Astrocyte (in vitro differentiated cells and primary cell): ENCODE measurements around the gene SHROOM3. TPM values are rescaled to one million over a fixed set of nuclear protein-coding genes. Genes with fewer than 3 reads are reported as not detected.

ENCODE experiments used
- DNase-seq: peaks from one replicate; pipeline ENCODE4 v3.0.0-alpha.2; 2010; ENCODE audit warnings: low read depth
- FAIRE-seq: peaks from 2 replicates; lab custom pipeline; 2011; peaks lifted over from hg19 to GRCh38; lab: Jason Lieb, UNC
- H2AFZ ChIP-seq: 2 replicates; pipeline ENCODE4 v1.6.0; 2012; ENCODE audit warnings: low read depth, low read length, inconsistent platforms
- H3K27ac ChIP-seq: 2 replicates; pipeline ENCODE4 v1.5.1; 2011; ENCODE audit warnings: low read depth, low read length, inconsistent platforms
- H3K27me3 ChIP-seq: 2 replicates; pipeline ENCODE4 v1.6.0; 2011; ENCODE audit warnings: low read length, inconsistent platforms; ENCODE audit not compliant: insufficient read depth
- H3K36me3 ChIP-seq: 2 replicates; pipeline ENCODE4 v1.5.1; 2011; ENCODE audit warnings: low read length, inconsistent platforms; ENCODE audit not compliant: insufficient read depth
- H3K4me1 ChIP-seq: 2 replicates; pipeline ENCODE4 v1.5.1; 2011; ENCODE audit warnings: low read length, inconsistent platforms; ENCODE audit not compliant: insufficient read depth
- H3K4me2 ChIP-seq: 2 replicates; pipeline ENCODE4 v1.6.0; 2012; ENCODE audit warnings: low read length, inconsistent platforms
- H3K4me3 ChIP-seq: 2 replicates; pipeline ENCODE4 v1.5.1; 2011; ENCODE audit warnings: low read depth, mild to moderate bottlenecking, low read length, inconsistent platforms; ENCODE audit not compliant: insufficient read depth
- H3K79me2 ChIP-seq: 2 replicates; pipeline ENCODE4 v1.6.0; 2012; ENCODE audit warnings: mild to moderate bottlenecking, low read length, inconsistent platforms; ENCODE audit not compliant: insufficient read depth
- H3K9ac ChIP-seq: 2 replicates; pipeline ENCODE4 v1.6.0; 2012; ENCODE audit warnings: mild to moderate bottlenecking, low read length, inconsistent platforms
- H3K9me3 ChIP-seq: 2 replicates; pipeline ENCODE4 v1.5.1; 2012; ENCODE audit warnings: low read depth, mild to moderate bottlenecking, low read length, inconsistent platforms; ENCODE audit not compliant: insufficient read depth
- H4K20me1 ChIP-seq: 2 replicates; pipeline ENCODE4 v1.6.0; 2012; ENCODE audit warnings: low read length, inconsistent platforms; ENCODE audit not compliant: insufficient read depth
- H3K27ac Mint-ChIP-seq: one replicate; pipeline ENCODE4 v1.8.0; 2021; ENCODE audit warnings: mild to moderate bottlenecking, mixed read lengths; ENCODE audit not compliant: unreplicated experiment
- H3K27me3 Mint-ChIP-seq: one replicate; pipeline ENCODE4 v1.8.0; 2021; ENCODE audit warnings: low read depth, mixed read lengths; ENCODE audit not compliant: unreplicated experiment
- H3K36me3 Mint-ChIP-seq: one replicate; pipeline ENCODE4 v1.8.0; 2021; ENCODE audit warnings: low read depth, mixed read lengths; ENCODE audit not compliant: unreplicated experiment
- H3K4me1 Mint-ChIP-seq: one replicate; pipeline ENCODE4 v1.8.0; 2021; ENCODE audit warnings: low read depth, mixed read lengths; ENCODE audit not compliant: unreplicated experiment
- H3K4me3 Mint-ChIP-seq: one replicate; pipeline ENCODE4 v1.8.0; 2021; ENCODE audit warnings: mild to moderate bottlenecking, moderate library complexity, mixed read lengths; ENCODE audit not compliant: unreplicated experiment
- H3K9me3 Mint-ChIP-seq: one replicate; pipeline ENCODE4 v1.8.0; 2021; ENCODE audit warnings: mild to moderate bottlenecking, mixed read lengths; ENCODE audit not compliant: unreplicated experiment
- EZH2 ChIP-seq: IDR thresholded peaks from 2 replicates; pipeline ENCODE4 v1.6.1; 2012; ENCODE audit warnings: mild to moderate bottlenecking, low read length, inconsistent platforms; ENCODE audit not compliant: insufficient read depth
- total RNA-seq: library from RNA; stranded (reverse); gene quantifications from 2 replicates; pipeline ENCODE4 v1.2.1, GENCODE V29; 2021
- TF ChIP-seq, protein P1 (sequence below): IDR thresholded peaks from 2 replicates; pipeline ENCODE4 v1.5.1; 2011; ENCODE audit warnings: low read depth, mild to moderate bottlenecking, inconsistent platforms, low read length, moderate library complexity; ENCODE audit not compliant: insufficient read depth

Gene SHROOM3
- total RNA-seq, 1 donor from 2014 or later = 64.6 TPM

DNA sequence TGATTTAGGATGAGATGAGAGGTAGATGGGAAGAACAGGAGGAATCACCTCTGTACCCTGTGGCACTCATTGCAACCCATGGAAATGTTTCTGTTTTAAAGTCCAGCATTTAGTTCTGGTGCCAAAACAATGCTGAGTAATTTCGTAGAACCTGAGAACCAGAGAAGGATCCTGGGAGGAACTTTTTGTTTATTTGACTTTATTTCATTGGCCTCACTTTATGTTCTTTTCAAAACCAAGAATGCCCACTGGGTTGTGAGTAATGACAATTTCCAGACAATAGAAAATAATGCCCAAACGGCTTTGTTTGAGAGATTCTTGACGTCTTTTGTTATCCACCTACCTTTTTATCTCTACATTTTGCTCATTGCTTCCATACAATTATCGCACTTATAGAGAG, 111.3 kb downstream of the SHROOM3 start:
- DNase-seq (peak; percentile 68), FAIRE-seq (no peak)
- Mint-ChIP-seq H3K27ac (peak overlapping the region; percentile 83), H3K4me3 (no peak overlapping the region), H3K9me3 (no peaks in the 10 kb centered on the region), H3K36me3 (no peaks in the 10 kb centered on the region), H3K4me1 (peaks cover 43% of the 10 kb centered on the region), H3K27me3 (no peaks in the 10 kb centered on the region)
- Histone ChIP-seq H2AFZ (peak overlapping the region; percentile 4), H3K27ac (peak overlapping the region; percentile 83), H3K9me3 (no peaks in the 10 kb centered on the region), H3K4me1 (peaks cover 32% of the 10 kb centered on the region), H3K9ac (peak overlapping the region; percentile 70), H3K4me3 (peak overlapping the region; percentile 24), H3K27me3 (no peaks in the 10 kb centered on the region), H3K36me3 (no peaks in the 10 kb centered on the region), H4K20me1 (no peaks in the 10 kb centered on the region), H3K79me2 (no peaks in the 10 kb centered on the region), H3K4me2 (peak overlapping the region; percentile 74)
- TF ChIP-seq, protein P1, sequence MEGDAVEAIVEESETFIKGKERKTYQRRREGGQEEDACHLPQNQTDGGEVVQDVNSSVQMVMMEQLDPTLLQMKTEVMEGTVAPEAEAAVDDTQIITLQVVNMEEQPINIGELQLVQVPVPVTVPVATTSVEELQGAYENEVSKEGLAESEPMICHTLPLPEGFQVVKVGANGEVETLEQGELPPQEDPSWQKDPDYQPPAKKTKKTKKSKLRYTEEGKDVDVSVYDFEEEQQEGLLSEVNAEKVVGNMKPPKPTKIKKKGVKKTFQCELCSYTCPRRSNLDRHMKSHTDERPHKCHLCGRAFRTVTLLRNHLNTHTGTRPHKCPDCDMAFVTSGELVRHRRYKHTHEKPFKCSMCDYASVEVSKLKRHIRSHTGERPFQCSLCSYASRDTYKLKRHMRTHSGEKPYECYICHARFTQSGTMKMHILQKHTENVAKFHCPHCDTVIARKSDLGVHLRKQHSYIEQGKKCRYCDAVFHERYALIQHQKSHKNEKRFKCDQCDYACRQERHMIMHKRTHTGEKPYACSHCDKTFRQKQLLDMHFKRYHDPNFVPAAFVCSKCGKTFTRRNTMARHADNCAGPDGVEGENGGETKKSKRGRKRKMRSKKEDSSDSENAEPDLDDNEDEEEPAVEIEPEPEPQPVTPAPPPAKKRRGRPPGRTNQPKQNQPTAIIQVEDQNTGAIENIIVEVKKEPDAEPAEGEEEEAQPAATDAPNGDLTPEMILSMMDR = no peak
- TF ChIP-seq EZH2 = no peak

DNA sequence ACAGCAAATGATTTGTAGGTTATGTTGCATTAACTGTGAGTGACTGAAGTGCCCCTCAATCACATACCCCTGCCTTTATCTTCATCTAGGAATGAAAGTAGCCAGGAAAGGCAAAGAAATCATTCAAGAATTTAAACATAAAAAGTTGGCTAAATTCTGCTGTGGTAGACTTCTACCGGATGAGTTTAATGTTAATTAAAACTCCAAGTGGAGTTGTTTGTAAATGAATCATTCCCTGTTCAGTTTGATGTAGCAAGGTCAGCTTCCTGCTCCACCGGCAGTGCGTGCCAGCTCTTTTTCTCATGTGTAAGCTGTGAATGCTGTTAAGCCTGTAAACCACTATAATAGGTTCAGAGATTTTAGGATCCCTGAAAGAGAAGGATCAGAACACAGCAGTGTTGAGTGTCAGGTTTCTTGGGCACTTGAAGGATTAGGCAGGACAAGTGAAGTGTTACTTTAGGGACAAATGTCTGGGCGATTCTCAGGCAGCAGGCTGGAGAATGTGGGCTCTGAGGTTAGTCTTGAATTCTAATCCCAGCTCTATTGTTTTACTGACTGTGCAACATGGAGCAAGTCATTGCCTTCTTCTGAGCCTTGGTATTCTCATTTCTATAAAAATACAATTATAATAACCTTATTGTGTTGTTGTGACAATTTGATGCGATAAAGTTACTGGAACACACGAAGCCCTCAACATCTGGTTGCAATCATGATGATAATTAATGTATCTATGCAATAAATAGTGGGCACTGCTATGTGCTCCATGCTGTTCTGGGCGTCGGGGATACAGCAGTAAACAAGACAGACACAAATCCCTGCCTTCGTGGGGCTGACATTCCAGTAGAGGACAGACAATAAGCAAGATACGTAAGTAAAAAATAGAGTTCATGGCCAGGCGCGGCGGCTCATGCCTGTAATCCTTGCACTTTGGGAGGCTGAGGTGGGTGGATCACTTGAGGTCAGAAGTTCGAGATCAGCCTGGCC, 112.0 kb downstream of the SHROOM3 start:
- peak; percentile 93 for DNase-seq
- peak overlapping the region; percentile 4 for H2AFZ ChIP-seq
- H3K4me3 Mint-ChIP-seq = no peak overlapping the region
- no peaks in the 10 kb centered on the region for H3K27me3 ChIP-seq
- H3K79me2 ChIP-seq = no peaks in the 10 kb centered on the region
- H3K9ac ChIP-seq = peak overlapping the region; percentile 70
- H3K27ac Mint-ChIP-seq = peak overlapping the region; percentile 83
- H3K9me3 ChIP-seq = no peaks in the 10 kb centered on the region
- TF ChIP-seq, protein P1 = no peak
- TF ChIP-seq EZH2 = no peak
- peak; percentile 84 for FAIRE-seq
- no peaks in the 10 kb centered on the region for H3K27me3 Mint-ChIP-seq
- H4K20me1 ChIP-seq = no peaks in the 10 kb centered on the region
- peak overlapping the region; percentile 74 for H3K4me2 ChIP-seq
- H3K36me3 Mint-ChIP-seq = no peaks in the 10 kb centered on the region
- peaks cover 46% of the 10 kb centered on the region for H3K4me1 Mint-ChIP-seq
- H3K9me3 Mint-ChIP-seq = no peaks in the 10 kb centered on the region
- H3K4me1 ChIP-seq = peaks cover 33% of the 10 kb centered on the region
- peak overlapping the region; percentile 24 for H3K4me3 ChIP-seq
- H3K36me3 ChIP-seq = no peaks in the 10 kb centered on the region
- peak overlapping the region; percentile 83 for H3K27ac ChIP-seq
